Mucosa of stomach (tissue), 1 donor: ENCODE measurements around the gene PTPRK.

Source experiments
- H3K27me3 ChIP-seq: one replicate; pipeline ENCODE4 v1.7.0; 2013; ENCODE audit warnings: mild to moderate bottlenecking, low read length; ENCODE audit not compliant: control insufficient read depth, insufficient read depth
- H3K36me3 ChIP-seq: one replicate; pipeline ENCODE4 v1.7.0; 2013; ENCODE audit warnings: low read length; ENCODE audit not compliant: control insufficient read depth, insufficient read depth
- H3K4me1 ChIP-seq: one replicate; pipeline ENCODE4 v1.7.0; 2013; ENCODE audit warnings: mild to moderate bottlenecking, low read length; ENCODE audit not compliant: control insufficient read depth, insufficient read depth
- H3K4me3 ChIP-seq: one replicate; pipeline ENCODE4 v1.7.0; 2013; ENCODE audit warnings: low read length
- H3K9ac ChIP-seq: one replicate; pipeline ENCODE4 v1.7.0; 2013; ENCODE audit warnings: mild to moderate bottlenecking, low read length, moderate library complexity
- H3K9me3 ChIP-seq: one replicate; pipeline ENCODE4 v1.7.0; 2013; ENCODE audit warnings: mild to moderate bottlenecking, low read length, moderate library complexity; ENCODE audit not compliant: control insufficient read depth
- donor health status: Pancreatic carcinoma.

Gene PTPRK

DNA sequence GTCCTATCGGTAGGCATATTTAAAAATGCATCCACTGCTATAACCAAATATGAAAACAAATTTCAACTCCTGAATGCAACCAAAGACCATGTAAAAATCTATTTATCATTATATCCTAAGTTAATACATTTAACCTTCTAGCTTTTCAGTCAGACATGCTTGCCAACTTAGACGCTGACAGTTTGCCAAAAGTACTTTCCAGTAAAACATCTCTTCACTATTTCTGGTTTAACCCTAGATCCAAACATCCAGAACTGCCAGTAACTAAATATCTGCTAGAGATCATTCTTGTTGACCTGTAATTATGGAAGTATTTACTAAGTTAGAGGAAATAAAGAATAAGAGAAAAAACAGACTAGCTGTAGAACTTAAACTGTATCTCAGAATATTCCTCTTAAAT, 409.3 kb downstream of the PTPRK start:
- no peaks in the 10 kb centered on the region for H3K9me3 ChIP-seq
- no peak overlapping the region for H3K9ac ChIP-seq

DNA sequence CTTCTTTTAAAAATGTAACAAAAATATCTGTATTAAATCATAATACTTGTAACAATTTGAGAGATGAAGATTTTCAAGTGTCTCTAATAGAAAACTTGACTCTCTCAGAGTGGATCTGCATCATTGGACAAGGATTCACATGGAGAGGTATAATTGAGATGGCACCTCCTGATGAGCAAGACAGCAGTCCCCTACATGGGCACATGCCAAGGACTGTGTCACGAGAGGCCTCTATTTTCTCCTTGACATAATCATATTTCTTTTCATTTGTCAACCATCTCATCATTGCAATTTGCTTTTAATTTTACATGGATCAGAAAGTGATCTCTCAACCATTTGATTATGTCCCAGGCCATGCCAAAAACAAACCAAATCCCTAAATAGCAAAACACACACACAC, 412.7 kb downstream of the PTPRK start:
- Histone ChIP-seq H3K27me3 (no peaks in the 10 kb centered on the region), H3K9ac (no peak overlapping the region), H3K4me1 (no peaks in the 10 kb centered on the region), H3K9me3 (no peaks in the 10 kb centered on the region), H3K4me3 (no peak overlapping the region), H3K36me3 (no peaks in the 10 kb centered on the region)

More for the DNA sequence above, 409.3 kb downstream of the PTPRK start:
- Histone ChIP-seq H3K27me3 (no peaks in the 10 kb centered on the region), H3K36me3 (no peaks in the 10 kb centered on the region), H3K4me3 (no peak overlapping the region), H3K4me1 (no peaks in the 10 kb centered on the region)

DNA sequence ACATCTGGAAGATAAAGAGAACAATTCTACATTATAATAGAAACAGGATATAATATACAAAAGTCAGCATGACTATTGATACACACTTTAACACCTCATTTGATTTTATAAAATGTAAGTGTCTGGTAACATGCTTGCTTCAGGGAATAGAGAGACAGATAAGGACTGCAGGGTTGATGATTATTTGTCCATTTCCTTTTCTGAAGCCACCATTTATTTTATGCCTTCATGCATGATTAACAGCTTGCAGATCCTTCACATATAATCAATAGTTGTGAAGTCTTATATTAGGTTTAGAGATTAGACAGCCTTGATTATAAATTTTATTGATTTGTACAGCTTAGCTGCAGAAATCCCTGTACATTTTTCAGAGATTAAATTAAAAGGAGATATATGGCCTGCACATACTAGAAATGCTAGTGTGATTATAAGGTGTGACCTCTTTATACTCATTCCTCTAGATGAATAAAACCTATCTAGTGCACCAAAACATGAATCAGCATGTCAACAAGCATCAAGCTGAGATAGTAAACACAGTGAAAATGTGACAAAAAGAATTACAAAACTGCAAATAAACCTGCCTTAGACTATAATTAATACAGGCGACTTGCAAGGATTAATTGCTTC, 420.7 kb downstream of the PTPRK start:
- Histone ChIP-seq H3K9ac (no peak overlapping the region), H3K27me3 (no peaks in the 10 kb centered on the region), H3K4me1 (no peaks in the 10 kb centered on the region), H3K36me3 (no peaks in the 10 kb centered on the region), H3K4me3 (no peak overlapping the region), H3K9me3 (no peaks in the 10 kb centered on the region)

- Histone ChIP-seq H3K4me3 (no peak overlapping the region), H3K9ac (no peak overlapping the region)
These were observed 422.3 kb downstream of the PTPRK start for GRCh38 chr6:128098000-128098581.

GRCh38 chr6:128097009-128097408, 423.4 kb downstream of the PTPRK start:
- Histone ChIP-seq H3K4me3 (no peak overlapping the region), H3K4me1 (no peaks in the 10 kb centered on the region), H3K27me3 (no peaks in the 10 kb centered on the region), H3K9me3 (no peaks in the 10 kb centered on the region), H3K9ac (no peak overlapping the region), H3K36me3 (no peaks in the 10 kb centered on the region)

More at GRCh38 chr6:128098000-128098581, 422.3 kb downstream of the PTPRK start:
- Histone ChIP-seq H3K36me3 (no peaks in the 10 kb centered on the region), H3K27me3 (no peaks in the 10 kb centered on the region), H3K4me1 (no peaks in the 10 kb centered on the region), H3K9me3 (no peaks in the 10 kb centered on the region)

GRCh38 chr6:128095362-128095761, 425.0 kb downstream of the PTPRK start:
- Histone ChIP-seq H3K4me1 (no peaks in the 10 kb centered on the region), H3K9me3 (no peaks in the 10 kb centered on the region), H3K9ac (no peak overlapping the region), H3K27me3 (no peaks in the 10 kb centered on the region), H3K4me3 (no peak overlapping the region), H3K36me3 (no peaks in the 10 kb centered on the region)

- Histone ChIP-seq H3K9ac (no peak overlapping the region), H3K9me3 (no peaks in the 10 kb centered on the region), H3K27me3 (no peaks in the 10 kb centered on the region), H3K36me3 (no peaks in the 10 kb centered on the region), H3K4me1 (no peaks in the 10 kb centered on the region), H3K4me3 (no peak overlapping the region)
These were observed 441.4 kb downstream of the PTPRK start for GRCh38 chr6:128079021-128079420.

- no peaks in the 10 kb centered on the region for H3K9me3 ChIP-seq
- H3K27me3 ChIP-seq, result no peaks in the 10 kb centered on the region
- no peaks in the 10 kb centered on the region for H3K4me1 ChIP-seq
- H3K4me3 ChIP-seq, result no peak overlapping the region
- no peaks in the 10 kb centered on the region for H3K36me3 ChIP-seq
- no peak overlapping the region for H3K9ac ChIP-seq
These were observed 442.1 kb downstream of the PTPRK start for GRCh38 chr6:128078276-128078675.

DNA sequence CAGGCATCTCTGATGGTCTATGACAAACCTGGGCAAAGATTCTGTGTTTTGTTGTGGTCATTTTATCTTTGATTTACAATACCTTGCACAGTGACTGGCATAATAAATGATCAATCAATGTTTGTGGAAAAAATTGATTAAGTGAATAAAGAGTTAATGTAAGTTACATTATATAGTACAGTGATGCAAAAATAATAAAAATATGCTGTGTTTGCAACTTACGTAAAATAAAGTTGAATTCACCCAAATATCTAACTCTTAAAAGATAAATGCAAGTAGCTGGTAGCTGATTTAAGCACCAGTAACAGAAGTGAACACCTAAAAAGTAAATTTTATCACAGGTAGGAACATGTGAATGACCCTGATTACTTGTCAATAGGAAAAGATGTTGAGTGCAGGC, 443.6 kb downstream of the PTPRK start:
- Histone ChIP-seq H3K27me3 (no peaks in the 10 kb centered on the region), H3K4me1 (no peaks in the 10 kb centered on the region), H3K36me3 (no peaks in the 10 kb centered on the region), H3K9me3 (no peaks in the 10 kb centered on the region), H3K9ac (no peak overlapping the region), H3K4me3 (no peak overlapping the region)

DNA sequence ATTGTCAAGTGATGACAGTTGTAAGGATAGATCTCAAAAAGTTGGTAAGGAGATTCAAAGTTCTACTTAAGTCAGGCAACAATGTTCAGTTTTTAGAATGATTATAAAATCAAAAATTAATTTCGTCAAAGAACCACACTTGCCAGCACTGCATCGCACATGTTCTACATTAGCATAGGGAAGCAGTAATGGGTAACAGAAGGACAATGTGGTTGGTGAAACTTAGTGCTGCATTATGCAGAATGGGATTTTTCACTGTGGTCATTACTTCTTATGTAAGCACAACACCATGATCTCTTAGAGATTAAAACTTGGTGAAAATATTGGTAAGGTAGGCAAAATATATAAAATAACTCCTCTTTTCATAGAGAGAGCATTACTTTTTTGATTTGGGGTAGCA, 445.8 kb downstream of the PTPRK start:
- H3K36me3 ChIP-seq, result no peaks in the 10 kb centered on the region
- H3K9ac ChIP-seq, result no peak overlapping the region
- no peaks in the 10 kb centered on the region for H3K9me3 ChIP-seq
- H3K27me3 ChIP-seq, result no peaks in the 10 kb centered on the region
- no peak overlapping the region for H3K4me3 ChIP-seq
- H3K4me1 ChIP-seq, result no peaks in the 10 kb centered on the region

DNA sequence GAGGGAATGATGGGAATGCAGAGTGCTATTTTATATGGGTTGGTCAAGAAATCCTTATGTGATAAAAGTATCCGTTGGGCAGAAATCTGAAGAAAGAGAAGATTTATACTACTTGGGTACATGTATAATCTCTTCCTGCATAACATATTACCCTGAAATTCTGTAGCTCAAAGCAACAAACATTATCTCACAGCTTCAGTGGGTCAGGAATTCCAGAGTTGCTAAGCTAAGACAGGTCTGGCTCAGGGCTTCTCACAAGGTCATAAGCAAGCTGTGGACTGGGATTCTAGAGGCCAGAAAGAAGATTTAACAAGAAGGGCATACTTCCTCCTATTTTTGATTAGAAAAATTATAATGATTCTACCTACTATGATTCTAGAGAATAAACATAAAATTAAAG, 447.0 kb downstream of the PTPRK start:
- H3K4me3 ChIP-seq, result no peak overlapping the region
- H3K36me3 ChIP-seq, result no peaks in the 10 kb centered on the region
- no peaks in the 10 kb centered on the region for H3K27me3 ChIP-seq
- no peaks in the 10 kb centered on the region for H3K4me1 ChIP-seq
- no peaks in the 10 kb centered on the region for H3K9me3 ChIP-seq
- H3K9ac ChIP-seq, result no peak overlapping the region

DNA sequence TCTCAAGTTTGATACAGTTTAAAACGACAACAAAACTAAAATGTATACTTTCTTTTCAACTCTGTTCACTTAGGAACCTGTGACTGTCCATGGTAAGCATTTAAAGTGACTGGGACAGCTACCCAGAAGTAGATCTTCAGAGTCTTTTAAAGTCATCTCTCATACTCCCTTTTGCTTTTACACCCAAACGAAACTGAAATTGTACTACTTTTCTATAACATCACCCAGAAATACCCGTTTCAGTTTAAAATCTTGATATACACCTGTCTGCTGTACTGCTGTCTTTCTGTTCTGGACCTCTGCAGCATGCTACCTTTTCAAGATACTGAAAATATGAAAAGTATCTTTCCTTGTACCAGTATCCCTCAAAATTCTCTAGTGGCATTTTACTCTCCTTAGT, 449.2 kb downstream of the PTPRK start:
- Histone ChIP-seq H3K9me3 (no peaks in the 10 kb centered on the region), H3K9ac (no peak overlapping the region), H3K4me3 (no peak overlapping the region), H3K36me3 (no peaks in the 10 kb centered on the region), H3K4me1 (no peaks in the 10 kb centered on the region), H3K27me3 (no peaks in the 10 kb centered on the region)

DNA sequence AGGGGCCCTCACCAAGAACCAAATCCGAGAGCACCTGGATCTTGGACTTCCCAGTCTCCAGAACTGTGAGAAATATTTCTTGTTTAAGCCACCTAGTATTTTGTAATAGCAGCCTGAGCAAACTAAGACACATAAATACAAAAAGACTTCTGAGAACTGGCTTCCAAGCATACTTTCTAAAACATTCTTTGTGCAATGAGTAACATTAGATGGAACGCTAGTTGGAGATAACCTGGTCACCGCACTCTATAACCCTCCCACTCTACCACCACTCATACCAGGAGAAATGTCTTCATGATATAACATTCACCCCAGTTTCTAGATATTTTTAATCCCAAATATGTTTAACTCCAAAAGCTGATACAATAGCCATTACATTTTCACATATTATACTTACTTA, 450.0 kb downstream of the PTPRK start:
- Histone ChIP-seq H3K4me1 (no peaks in the 10 kb centered on the region), H3K36me3 (no peaks in the 10 kb centered on the region), H3K9ac (no peak overlapping the region), H3K9me3 (no peaks in the 10 kb centered on the region), H3K27me3 (no peaks in the 10 kb centered on the region), H3K4me3 (no peak overlapping the region)
